Upper lobe of left lung (tissue), 4 donors: ENCODE data around the gene TSPAN33.

ENCODE experiments used
- CTCF ChIP-seq, 6 experiments: fragments of 450-650 bp in 4 of 6; fragments of 200-600 bp in 2 of 6; sonication (generic) in 2 of 6; IDR thresholded peaks; one replicate each; pipeline ENCODE4 v1.5.1; 2016 to 2019; ENCODE audit warnings: antibody characterized with exemption in 6 of 6
- POLR2A ChIP-seq, 4 donors: fragments of 450-650 bp; IDR thresholded peaks; one replicate each; pipeline ENCODE4 v1.5.1; 2016 to 2017; ENCODE audit warnings: antibody characterized with exemption in 4 of 4, mild to moderate bottlenecking in 2 of 4

GRCh38 chr7:129210989-129211312 lies 66.4 kb downstream of the TSPAN33 start:
- TF ChIP-seq CTCF (IDR thresholded peaks at IDR 0.05) (no peak), POLR2A (IDR thresholded peaks at IDR 0.05) (no peak)
